ENCODE measurements around the gene DPP10. TPM values are rescaled to one million over a fixed set of nuclear protein-coding genes. Genes with fewer than 3 reads are reported as not detected.

The DPP10 gene
- total and polyA plus RNA-seq, 2 of the 13 experiments (the other 11 are each of a cell fraction or from before 2014, with no cell fraction given): 0.95 to 1.7 TPM

DNA sequence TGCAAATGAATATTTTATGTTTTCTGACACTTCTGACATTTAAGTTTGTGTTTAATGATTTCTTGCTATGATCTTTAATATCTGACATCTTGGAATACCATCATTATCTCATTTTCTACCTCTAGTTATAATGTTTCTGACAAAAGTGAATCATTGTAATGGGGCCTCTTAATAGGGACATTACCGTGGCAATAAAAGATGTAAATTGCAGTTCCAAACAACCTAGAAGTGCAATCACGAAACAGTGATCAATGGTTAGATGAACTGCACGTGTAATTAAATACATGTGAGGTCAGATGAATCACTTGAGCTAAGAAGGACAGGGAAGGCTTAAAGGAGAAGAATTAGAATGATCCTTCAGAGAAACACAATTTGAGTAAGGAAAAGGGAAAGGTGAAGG is 1078.3 kb downstream of the DPP10 start:
- H4K20me1 ChIP-seq (ENCODE audit: insufficient read depth, low read length): no peaks in the 10 kb centered on the region
- no peak overlapping the region for H3K4me3 ChIP-seq (replicated peaks in 1 of 3; ENCODE audit: insufficient read depth in 1 of 3, low read depth in 2 of 3, low read length in 3 of 3)
- no peak overlapping the region for H2AFZ ChIP-seq (ENCODE audit: low read length)
- no peak for FAIRE-seq
- no peak for DNase-seq (ENCODE audit: low spot score)
- peaks cover 92% of the 10 kb centered on the region for H3K9me3 ChIP-seq (ENCODE audit: low read length)
- in situ Hi-C loops (cut with HindIII; ENCODE audit: extremely low pct_ligation_motif_present, low pct_unique_long_range_greater_than_20kb) (no loop called here), intact Hi-C loops (cut with micrococcal nuclease; ENCODE audit: unreplicated experiment) (no loop called here)
- TF ChIP-seq SIN3B (IDR thresholded peaks at IDR 0.05; ENCODE audit: low read length) (no peak), ZNF264 (CRISPR knock-in tag; IDR thresholded peaks at IDR 0.05) (no peak)
- CTCF ChIA-PET (ENCODE audit: low intra/inter-chr PET ratio, low total read pairs): no interaction called here
- no peak overlapping the region for H3K4me2 ChIP-seq (ENCODE audit: low read depth, low read length)
- no peaks in the 10 kb centered on the region for H3K79me2 ChIP-seq (ENCODE audit: insufficient read depth, low read length)
- BruUV-seq (replicated peaks): no TSS peak
- H3K4me1 ChIP-seq (ENCODE audit: insufficient read depth, low read length): no peaks in the 10 kb centered on the region
- no peaks in the 10 kb centered on the region for H3K36me3 ChIP-seq (replicated peaks in 1 of 2; ENCODE audit: control insufficient read depth in 1 of 2, insufficient read depth in 2 of 2, low read length in 2 of 2)
- no peak for ATAC-seq
- H3K27me3 ChIP-seq (ENCODE audit: control insufficient read depth in 1 of 2, insufficient read depth in 2 of 2, low read length in 2 of 2): no peaks in the 10 kb centered on the region
- 31% methylated on average over 3 of the region's 3 CpGs for WGBS (ENCODE audit: low lambda C conversion rate)
- no peak overlapping the region for H3K9ac ChIP-seq (ENCODE audit: insufficient read depth, low read depth, low read length)
- no peak overlapping the region for H3K27ac ChIP-seq (ENCODE audit: extremely low read length, insufficient read depth, low read length)
- POLR2A ChIA-PET: no interaction called here

- no peak overlapping the region for H3K9ac ChIP-seq (ENCODE audit: insufficient read depth, low read depth, low read length)
- intact Hi-C loops (cut with micrococcal nuclease; ENCODE audit: unreplicated experiment): no loop called here
- BruUV-seq (replicated peaks): no TSS peak
- in situ Hi-C loops (cut with HindIII; ENCODE audit: extremely low pct_ligation_motif_present, low pct_unique_long_range_greater_than_20kb): no loop called here
- H3K27ac ChIP-seq (ENCODE audit: extremely low read length, insufficient read depth, low read length): no peak overlapping the region
- no peaks in the 10 kb centered on the region for H3K4me1 ChIP-seq (ENCODE audit: insufficient read depth, low read length)
- H3K4me3 ChIP-seq (replicated peaks in 1 of 3; ENCODE audit: insufficient read depth in 1 of 3, low read depth in 2 of 3, low read length in 3 of 3): no peak overlapping the region
- H4K20me1 ChIP-seq (ENCODE audit: insufficient read depth, low read length): no peaks in the 10 kb centered on the region
- H3K4me2 ChIP-seq (ENCODE audit: low read depth, low read length): no peak overlapping the region
- no peaks in the 10 kb centered on the region for H3K27me3 ChIP-seq (ENCODE audit: control insufficient read depth in 1 of 2, insufficient read depth in 2 of 2, low read length in 2 of 2)
- FAIRE-seq: no peak
- H3K36me3 ChIP-seq (replicated peaks in 1 of 2; ENCODE audit: control insufficient read depth in 1 of 2, insufficient read depth in 2 of 2, low read length in 2 of 2): no peaks in the 10 kb centered on the region
- H2AFZ ChIP-seq (ENCODE audit: low read length): no peak overlapping the region
- no peak for ATAC-seq
- ChIA-PET POLR2A (no interaction called here), CTCF (ENCODE audit: low intra/inter-chr PET ratio, low total read pairs) (no interaction called here)
- peaks cover 94% of the 10 kb centered on the region for H3K9me3 ChIP-seq (ENCODE audit: low read length)
- H3K79me2 ChIP-seq (ENCODE audit: insufficient read depth, low read length): no peaks in the 10 kb centered on the region
- TF ChIP-seq KMT2A (CRISPR knock-in tag; IDR thresholded peaks at IDR 0.05) (no peak), ZNF691 (CRISPR knock-in tag; IDR thresholded peaks at IDR 0.05; ENCODE audit: borderline replicate concordance, low read depth) (no peak), SMC3 (IDR thresholded peaks at IDR 0.05; ENCODE audit: low read length) (no peak), ZSCAN25 (CRISPR knock-in tag; IDR thresholded peaks at IDR 0.05) (no peak)
- 65% methylated on average over 4 of the region's 4 CpGs for WGBS (ENCODE audit: low lambda C conversion rate)
- DNase-seq (ENCODE audit: low spot score): no peak
These were observed 1082.0 kb downstream of the DPP10 start for GRCh38 chr2:115524452-115524851.

Data from HepG2 (cell line).